Mesenchymal stem cell (in vitro differentiated cells and primary cell): ENCODE results near the gene PARD3.

ENCODE experiments used
- DNase-seq: peaks from one replicate; pipeline ENCODE4 v3.0.0-alpha.2; 2013
- H2AFZ ChIP-seq: one replicate; pipeline ENCODE4 v1.6.1; 2013; ENCODE audit warnings: low read depth, mild to moderate bottlenecking, control low read depth, inconsistent platforms, low read length, moderate library complexity
- H2AK5ac ChIP-seq: 2 replicates; pipeline ENCODE4 v1.6.1; 2013; ENCODE audit warnings: low read length, moderate library complexity, mild to moderate bottlenecking, inconsistent platforms; ENCODE audit not compliant: severe bottlenecking
- H2BK120ac ChIP-seq: one replicate; pipeline ENCODE4 v1.6.1; 2013; ENCODE audit warnings: low read depth, mild to moderate bottlenecking, inconsistent platforms, low read length, moderate library complexity
- H2BK12ac ChIP-seq, 2 experiments: one replicate each; pipeline ENCODE4 v1.6.1; 2013; ENCODE audit warnings: inconsistent platforms in 2 of 2, low read length in 2 of 2, mild to moderate bottlenecking in 2 of 2, moderate library complexity in 2 of 2, control low read depth in 1 of 2
- H2BK15ac ChIP-seq: one replicate; pipeline ENCODE4 v1.6.1; 2013; ENCODE audit warnings: mild to moderate bottlenecking, low read depth, inconsistent platforms; ENCODE audit not compliant: poor library complexity, severe bottlenecking
- H2BK5ac ChIP-seq: 2 replicates; pipeline ENCODE4 v1.6.1; 2013; ENCODE audit warnings: low read depth, mild to moderate bottlenecking, low read length, control low read depth, inconsistent platforms; ENCODE audit not compliant: poor library complexity, severe bottlenecking
- H3K14ac ChIP-seq, 2 experiments: one replicate each; pipeline ENCODE4 v1.6.1; 2013; ENCODE audit warnings: inconsistent platforms in 2 of 2, low read length in 2 of 2, control low read depth in 1 of 2, mild to moderate bottlenecking in 1 of 2, moderate library complexity in 1 of 2
- H3K18ac ChIP-seq, 2 experiments: one replicate each; pipeline ENCODE4 v1.6.1; 2013; ENCODE audit warnings: inconsistent platforms in 2 of 2, low read length in 2 of 2, control low read depth in 1 of 2, low read depth in 1 of 2, mild to moderate bottlenecking in 1 of 2
- H3K23ac ChIP-seq, 2 experiments: one replicate each; pipeline ENCODE4 v1.6.1; 2013; ENCODE audit warnings: inconsistent platforms in 2 of 2, low read length in 2 of 2, mild to moderate bottlenecking in 2 of 2, moderate library complexity in 2 of 2, control low read depth in 1 of 2
- H3K27ac ChIP-seq: 2 replicates; pipeline ENCODE4 v1.5.1; 2013; ENCODE audit warnings: mild to moderate bottlenecking, moderate library complexity, low read length, control low read depth, inconsistent platforms; ENCODE audit not compliant: poor library complexity, severe bottlenecking
- H3K27me3 ChIP-seq, 2 experiments: 2 replicates each; pipeline versions ENCODE4 v1.6.1 to v1.7.0; 2013; ENCODE audit warnings: low read length in 2 of 2, mild to moderate bottlenecking in 2 of 2, moderate library complexity in 2 of 2, control low read depth in 1 of 2, inconsistent platforms in 1 of 2; ENCODE audit not compliant: control insufficient read depth in 1 of 2, insufficient read depth in 1 of 2
- H3K36me3 ChIP-seq, 2 experiments: 2 replicates each; pipeline versions ENCODE4 v1.6.1 to v1.7.0; 2013; ENCODE audit warnings: low read length in 2 of 2, control low read depth in 1 of 2, inconsistent platforms in 1 of 2, low read depth in 1 of 2, mild to moderate bottlenecking in 1 of 2; ENCODE audit not compliant: insufficient read depth in 2 of 2, control insufficient read depth in 1 of 2
- H3K4ac ChIP-seq, 2 experiments: one replicate each; pipeline ENCODE4 v1.6.1; 2013; ENCODE audit warnings: inconsistent platforms in 2 of 2, low read length in 2 of 2, mild to moderate bottlenecking in 2 of 2, moderate library complexity in 2 of 2, control low read depth in 1 of 2, low read depth in 1 of 2
- H3K4me1 ChIP-seq: 2 replicates; pipeline ENCODE4 v1.6.1; 2013; ENCODE audit warnings: low read depth, low read length, control low read depth; ENCODE audit not compliant: control insufficient read depth, insufficient read depth
- H3K4me2 ChIP-seq: 2 replicates; pipeline ENCODE4 v1.6.1; 2013; ENCODE audit warnings: low read length, mild to moderate bottlenecking, inconsistent platforms; ENCODE audit not compliant: poor library complexity, severe bottlenecking
- H3K4me3 ChIP-seq, 2 experiments: 2 replicates each; pipeline versions ENCODE4 v1.5.1 to v1.7.0; 2013; ENCODE audit warnings: low read length in 2 of 2, mild to moderate bottlenecking in 2 of 2, control low read depth in 1 of 2, low read depth in 1 of 2; ENCODE audit not compliant: insufficient read depth in 1 of 2
- H3K79me1 ChIP-seq: replicated peaks from 2 replicates; pipeline ENCODE4 v1.6.1; 2013; ENCODE audit warnings: mild to moderate bottlenecking, control low read depth, low read length, inconsistent platforms; ENCODE audit not compliant: poor library complexity, severe bottlenecking
- H3K9ac ChIP-seq: 2 replicates; pipeline ENCODE4 v1.7.0; 2013; ENCODE audit warnings: mild to moderate bottlenecking, low read length, moderate library complexity
- H3K9me3 ChIP-seq: 2 replicates; pipeline ENCODE4 v1.7.0; 2013; ENCODE audit warnings: mild to moderate bottlenecking, low read length; ENCODE audit not compliant: control insufficient read depth
- H4K8ac ChIP-seq: one replicate; pipeline ENCODE4 v1.6.1; 2013; ENCODE audit warnings: inconsistent platforms, mild to moderate bottlenecking, low read length, moderate library complexity
- H4K91ac ChIP-seq: one replicate; pipeline ENCODE4 v1.6.1; 2013; ENCODE audit warnings: mild to moderate bottlenecking, low read length, inconsistent platforms
- WGBS: methylation state at CpG from one replicate; pipeline ENCODE4 v1.1.7; 2013; ENCODE audit warnings: mixed read lengths; 5-methylcytosine and 5-hydroxymethylcytosine counted together

Gene PARD3

DNA sequence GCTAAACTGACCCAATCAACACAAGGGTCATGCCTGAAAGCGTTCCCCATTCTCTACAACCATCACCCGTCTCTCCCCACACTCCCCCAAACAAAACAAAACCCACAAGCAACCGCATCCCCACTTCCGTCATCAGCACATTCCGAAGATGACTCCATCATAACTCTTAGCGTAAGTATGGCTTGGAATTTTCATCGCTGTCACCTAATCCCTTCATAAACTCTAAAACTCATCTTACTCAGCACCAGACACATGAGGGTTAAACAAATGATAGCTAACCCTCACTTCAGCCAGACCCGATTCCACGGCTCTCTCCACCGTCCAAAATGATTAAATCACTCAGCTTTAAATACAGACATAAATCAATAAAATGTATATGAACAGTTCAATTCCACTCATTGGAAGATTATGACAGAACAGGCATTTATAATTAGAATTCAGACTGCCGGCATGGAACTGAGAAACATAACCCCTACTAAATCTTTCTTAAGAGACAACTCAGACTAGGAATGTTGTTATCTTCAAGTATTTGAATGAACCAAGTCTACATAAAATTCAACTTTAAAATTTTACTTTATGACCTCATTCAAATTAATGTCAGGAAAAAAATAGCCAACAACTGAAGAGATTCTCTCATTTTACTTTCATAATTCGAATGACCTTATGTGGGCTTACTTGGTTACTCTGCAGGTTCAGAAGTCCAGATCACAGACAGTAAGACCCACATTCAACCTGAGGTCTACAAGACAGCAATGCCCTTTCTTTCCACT, 215.9 kb downstream of the PARD3 start:
- Histone ChIP-seq H3K9ac (no peak overlapping the region), H3K27me3 (no peaks in the 10 kb centered on the region), H3K4ac (no peak overlapping the region), H3K18ac (peak overlapping the region in 1 of 2 experiments; percentile 25), H3K4me2 (peak overlapping the region; percentile 57), H3K27ac (peak overlapping the region; percentile 80), H3K4me1 (peaks cover 12% of the 10 kb centered on the region), H3K14ac (no peak overlapping the region), H2BK15ac (no peak overlapping the region), H3K4me3 (no peak overlapping the region), H3K9me3 (no peaks in the 10 kb centered on the region), H3K79me1 (peaks cover 21% of the 10 kb centered on the region), H4K8ac (no peak overlapping the region), H4K91ac (no peak overlapping the region), H2AK5ac (no peak overlapping the region), H2BK12ac (peak overlapping the region in 1 of 2 experiments; percentile 24), H2BK5ac (no peak overlapping the region), H2BK120ac (no peak overlapping the region), H3K23ac (no peak overlapping the region), H3K36me3 (peaks cover 0 to 4% of the 10 kb centered on the region in 2 experiments), H2AFZ (no peak overlapping the region)
- DNase-seq: peak; percentile 29
- WGBS: 75% methylated on average over 11 of the region's 12 CpGs

DNA sequence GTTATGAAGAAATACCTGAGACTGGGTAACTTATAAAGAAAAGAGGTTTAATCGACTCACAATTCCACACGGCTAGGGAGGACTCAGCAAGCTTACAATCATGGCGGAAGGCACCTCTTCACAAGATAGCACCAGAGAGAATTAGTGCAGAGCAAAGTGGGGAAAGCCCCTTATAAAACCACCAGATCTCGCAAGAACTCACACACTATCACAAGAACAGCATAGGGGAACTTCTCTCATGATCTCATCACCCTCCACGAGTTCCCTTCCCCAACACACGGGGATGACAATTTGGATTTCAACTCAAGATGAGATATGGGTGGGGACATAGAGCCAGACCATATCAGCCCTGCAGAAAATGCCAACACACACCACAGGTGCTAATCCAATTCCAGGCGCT, 218.7 kb downstream of the PARD3 start:
- no peak overlapping the region for H3K23ac ChIP-seq
- peaks cover 12% of the 10 kb centered on the region for H3K79me1 ChIP-seq
- H2BK5ac ChIP-seq: no peak overlapping the region
- H2AFZ ChIP-seq: no peak overlapping the region
- no peak overlapping the region for H3K4ac ChIP-seq
- no peak overlapping the region for H3K18ac ChIP-seq
- H2AK5ac ChIP-seq: no peak overlapping the region
- H2BK120ac ChIP-seq: no peak overlapping the region
- H2BK15ac ChIP-seq: no peak overlapping the region
- H4K8ac ChIP-seq: no peak overlapping the region
- H3K4me1 ChIP-seq: peaks cover 12% of the 10 kb centered on the region
- no peak overlapping the region for H3K27ac ChIP-seq
- no peak overlapping the region for H2BK12ac ChIP-seq
- 96% methylated on average over 6 of the region's 7 CpGs for WGBS
- DNase-seq: no peak
- H3K9ac ChIP-seq: no peak overlapping the region
- no peaks in the 10 kb centered on the region for H3K27me3 ChIP-seq
- H3K4me3 ChIP-seq: no peak overlapping the region
- peaks cover 0 to 4% of the 10 kb centered on the region in 2 experiments for H3K36me3 ChIP-seq
- no peak overlapping the region for H4K91ac ChIP-seq
- H3K9me3 ChIP-seq: no peaks in the 10 kb centered on the region
- no peak overlapping the region for H3K4me2 ChIP-seq
- H3K14ac ChIP-seq: no peak overlapping the region

DNA sequence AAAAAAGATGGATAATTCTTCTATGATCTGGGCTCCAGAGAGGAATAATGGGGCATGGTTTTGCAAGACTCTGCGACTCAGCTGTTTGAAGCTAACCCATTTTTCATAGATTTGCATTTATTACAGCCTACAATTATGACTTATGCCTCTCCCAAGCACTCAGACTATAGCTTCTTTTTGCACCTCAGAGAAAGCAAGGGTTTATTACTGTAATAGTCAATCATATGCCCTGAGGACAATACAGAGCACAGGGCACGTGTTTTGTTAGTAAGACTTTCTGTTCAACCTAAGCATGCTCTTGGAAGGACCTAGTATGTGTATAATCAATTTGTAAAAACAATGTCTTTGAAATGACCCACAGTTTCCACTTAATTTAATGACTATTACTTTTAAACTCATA, 221.2 kb downstream of the PARD3 start:
- H3K9ac ChIP-seq: no peak overlapping the region
- H2BK12ac ChIP-seq: no peak overlapping the region
- H2BK5ac ChIP-seq: no peak overlapping the region
- H3K18ac ChIP-seq: no peak overlapping the region
- H3K4me1 ChIP-seq: peaks cover 11% of the 10 kb centered on the region
- H3K27ac ChIP-seq: no peak overlapping the region
- DNase-seq: no peak
- H2BK15ac ChIP-seq: no peak overlapping the region
- peaks cover 8% of the 10 kb centered on the region for H3K79me1 ChIP-seq
- 100% methylated on average over 1 of the region's 2 CpGs for WGBS
- H3K4ac ChIP-seq: no peak overlapping the region
- H2AFZ ChIP-seq: no peak overlapping the region
- H3K14ac ChIP-seq: no peak overlapping the region
- H3K4me2 ChIP-seq: no peak overlapping the region
- no peak overlapping the region for H3K23ac ChIP-seq
- no peaks in the 10 kb centered on the region for H3K27me3 ChIP-seq
- no peak overlapping the region for H4K8ac ChIP-seq
- no peaks in the 10 kb centered on the region for H3K9me3 ChIP-seq
- no peak overlapping the region for H4K91ac ChIP-seq
- no peak overlapping the region for H3K4me3 ChIP-seq
- no peak overlapping the region for H2BK120ac ChIP-seq
- H2AK5ac ChIP-seq: no peak overlapping the region
- H3K36me3 ChIP-seq: no peaks in the 10 kb centered on the region

DNA sequence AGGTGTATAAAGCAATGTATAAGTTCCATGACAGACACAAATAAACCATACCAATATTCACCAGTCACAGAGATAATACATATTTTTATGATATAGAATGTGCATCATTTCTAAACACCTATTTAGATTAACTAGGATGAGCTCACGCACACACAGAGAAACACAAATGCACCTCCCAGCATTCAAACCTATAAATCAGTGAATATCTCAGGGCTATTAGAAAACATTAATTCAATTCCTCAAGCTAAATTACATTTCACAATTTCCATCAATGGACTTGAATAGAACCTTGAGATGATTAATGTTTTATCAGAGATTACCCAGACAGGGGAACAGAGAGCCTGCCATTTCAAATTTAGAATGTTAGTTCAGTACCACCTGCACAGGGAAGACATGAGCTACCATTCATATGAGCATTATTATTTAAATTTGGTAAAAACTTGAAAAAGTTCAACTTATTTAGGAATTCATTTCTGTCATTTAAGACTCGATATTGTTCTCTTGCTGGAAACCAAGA, 221.7 kb downstream of the PARD3 start:
- Histone ChIP-seq H3K27ac (no peak overlapping the region), H3K4me2 (no peak overlapping the region), H3K79me1 (peaks cover 8% of the 10 kb centered on the region), H3K27me3 (no peaks in the 10 kb centered on the region), H3K9ac (no peak overlapping the region), H3K4me1 (peaks cover 9% of the 10 kb centered on the region), H4K8ac (no peak overlapping the region), H2BK120ac (no peak overlapping the region), H2AFZ (no peak overlapping the region), H2BK15ac (no peak overlapping the region), H3K23ac (no peak overlapping the region), H3K4ac (no peak overlapping the region), H2BK5ac (no peak overlapping the region), H3K9me3 (no peaks in the 10 kb centered on the region), H2AK5ac (no peak overlapping the region), H3K36me3 (no peaks in the 10 kb centered on the region), H4K91ac (no peak overlapping the region), H3K4me3 (no peak overlapping the region), H3K14ac (no peak overlapping the region), H3K18ac (no peak overlapping the region), H2BK12ac (no peak overlapping the region)
- WGBS: 100% methylated on average over 2 of the region's 2 CpGs
- no peak for DNase-seq
